Activated CD8-positive, alpha-beta memory T cell treated with anti-CD3 and anti-CD28 coated beads for 48 hours (primary cell): ENCODE measurements around the gene STXBP6.
A peak's percentile ranks its signal among the peaks of the same experiment; 100 is the strongest.
"Not testable (repeated sequence)": the region's sequence is repeated elsewhere in the genome, so short reads cannot be mapped to it uniquely, and the experiment has no call there.

Experiments
- DNase-seq, 3 experiments: peaks; one replicate each; pipeline ENCODE4 v3.0.0-alpha.2; 2020; ENCODE audit warnings: low read depth in 2 of 3, low spot score in 2 of 3

STXBP6 gene

GRCh38 chr14:24813089-24813815 lies 236.7 kb downstream of the STXBP6 start:
- no peak for DNase-seq

- DNase-seq, result no peak
Measured at GRCh38 chr14:24809135-24809534, 240.8 kb downstream of the STXBP6 start.

- DNase-seq, result no peak
Measured at GRCh38 chr14:24808412-24808811, 241.5 kb downstream of the STXBP6 start.

GRCh38 chr14:24806061-24806678 lies 243.8 kb downstream of the STXBP6 start:
- peak in 2 of 3 experiments; percentile 11 to 27 for DNase-seq

- no peak for DNase-seq
Measured at GRCh38 chr14:24804552-24805212, 245.3 kb downstream of the STXBP6 start.

GRCh38 chr14:24803933-24804494 lies 245.9 kb downstream of the STXBP6 start:
- DNase-seq, result no peak

- not testable (repeated sequence) for DNase-seq
Measured at GRCh38 chr14:24803426-24803825, 246.5 kb downstream of the STXBP6 start.

- DNase-seq, result no peak
Measured at GRCh38 chr14:24802236-24802635, 247.7 kb downstream of the STXBP6 start.

GRCh38 chr14:24801024-24801423 lies 248.9 kb downstream of the STXBP6 start:
- no peak for DNase-seq

- DNase-seq, result no peak
Measured at GRCh38 chr14:24798911-24799462, 251.0 kb downstream of the STXBP6 start.

- no peak for DNase-seq
Measured at GRCh38 chr14:24795406-24795805, 254.5 kb downstream of the STXBP6 start.

- no peak for DNase-seq
Measured at GRCh38 chr14:24794644-24795305, 255.2 kb downstream of the STXBP6 start.

GRCh38 chr14:24790196-24790595 lies 259.8 kb downstream of the STXBP6 start:
- no peak for DNase-seq

GRCh38 chr14:24789378-24789884 lies 260.5 kb downstream of the STXBP6 start:
- no peak for DNase-seq

GRCh38 chr14:24785698-24786097 lies 264.2 kb downstream of the STXBP6 start:
- no peak for DNase-seq

- no peak for DNase-seq
Measured at GRCh38 chr14:24784981-24785380, 265.0 kb downstream of the STXBP6 start.

- no peak for DNase-seq
Measured at GRCh38 chr14:24783791-24784190, 266.2 kb downstream of the STXBP6 start.

GRCh38 chr14:24780281-24780680 lies 269.7 kb downstream of the STXBP6 start:
- no peak for DNase-seq

GRCh38 chr14:24777678-24778077 lies 272.3 kb downstream of the STXBP6 start:
- DNase-seq, result no peak

- DNase-seq, result no peak
Measured at GRCh38 chr14:24775950-24776349, 274.0 kb downstream of the STXBP6 start.
